ENCODE measurements around the gene SSMEM1. TPM values are rescaled to one million over a fixed set of nuclear protein-coding genes. Genes with fewer than 3 reads are reported as not detected.
"Not testable (repeated sequence)": the region's sequence is repeated elsewhere in the genome, so short reads cannot be mapped to it uniquely, and the experiment has no call there.

SSMEM1 gene
- total RNA-seq, 4 donors from 2014 or later: not detected

DNA sequence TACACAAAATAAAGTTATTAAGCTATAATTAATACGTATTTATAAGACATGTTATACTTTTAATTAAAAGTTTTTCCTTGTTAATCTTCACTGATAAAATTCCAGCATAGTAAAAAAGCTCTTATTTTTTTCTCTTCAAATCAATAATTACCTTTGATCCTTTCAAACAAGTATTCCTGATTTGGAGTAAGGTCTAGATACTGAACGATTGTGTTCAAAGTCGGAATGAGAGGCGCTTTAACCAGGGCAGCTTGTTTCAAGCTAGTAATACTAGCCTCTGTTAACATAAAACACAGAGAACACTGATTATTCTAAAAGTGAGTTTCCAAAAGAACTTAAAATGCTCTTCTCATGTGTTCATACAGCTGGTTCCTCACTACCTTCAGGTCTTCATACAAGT is 29.4 kb upstream of the SSMEM1 start:
- H3K27me3 ChIP-seq: no peaks in the 10 kb centered on the region
- no peak for TF ChIP-seq POLR2A (IDR thresholded peaks at IDR 0.05)
- TF ChIP-seq, protein P1, sequence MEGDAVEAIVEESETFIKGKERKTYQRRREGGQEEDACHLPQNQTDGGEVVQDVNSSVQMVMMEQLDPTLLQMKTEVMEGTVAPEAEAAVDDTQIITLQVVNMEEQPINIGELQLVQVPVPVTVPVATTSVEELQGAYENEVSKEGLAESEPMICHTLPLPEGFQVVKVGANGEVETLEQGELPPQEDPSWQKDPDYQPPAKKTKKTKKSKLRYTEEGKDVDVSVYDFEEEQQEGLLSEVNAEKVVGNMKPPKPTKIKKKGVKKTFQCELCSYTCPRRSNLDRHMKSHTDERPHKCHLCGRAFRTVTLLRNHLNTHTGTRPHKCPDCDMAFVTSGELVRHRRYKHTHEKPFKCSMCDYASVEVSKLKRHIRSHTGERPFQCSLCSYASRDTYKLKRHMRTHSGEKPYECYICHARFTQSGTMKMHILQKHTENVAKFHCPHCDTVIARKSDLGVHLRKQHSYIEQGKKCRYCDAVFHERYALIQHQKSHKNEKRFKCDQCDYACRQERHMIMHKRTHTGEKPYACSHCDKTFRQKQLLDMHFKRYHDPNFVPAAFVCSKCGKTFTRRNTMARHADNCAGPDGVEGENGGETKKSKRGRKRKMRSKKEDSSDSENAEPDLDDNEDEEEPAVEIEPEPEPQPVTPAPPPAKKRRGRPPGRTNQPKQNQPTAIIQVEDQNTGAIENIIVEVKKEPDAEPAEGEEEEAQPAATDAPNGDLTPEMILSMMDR (IDR thresholded peaks at IDR 0.05): no peak
- H3K4me3 ChIP-seq (replicated peaks in 1 of 3): no peak overlapping the region
- peaks cover 3 to 5% of the 10 kb centered on the region in 2 donors for H3K4me1 ChIP-seq
- intact Hi-C loops (cut with DNase I): no loop called here
- no peaks in the 10 kb centered on the region for H3K9me3 ChIP-seq
- WGBS, 2 donors: 92% methylated on average over 4 of the region's 4 CpGs
- no peak overlapping the region for H3K27ac ChIP-seq
- DNase-seq: no peak
- peaks cover under 1 to 6% of the 10 kb centered on the region in 2 donors for H3K36me3 ChIP-seq

DNA sequence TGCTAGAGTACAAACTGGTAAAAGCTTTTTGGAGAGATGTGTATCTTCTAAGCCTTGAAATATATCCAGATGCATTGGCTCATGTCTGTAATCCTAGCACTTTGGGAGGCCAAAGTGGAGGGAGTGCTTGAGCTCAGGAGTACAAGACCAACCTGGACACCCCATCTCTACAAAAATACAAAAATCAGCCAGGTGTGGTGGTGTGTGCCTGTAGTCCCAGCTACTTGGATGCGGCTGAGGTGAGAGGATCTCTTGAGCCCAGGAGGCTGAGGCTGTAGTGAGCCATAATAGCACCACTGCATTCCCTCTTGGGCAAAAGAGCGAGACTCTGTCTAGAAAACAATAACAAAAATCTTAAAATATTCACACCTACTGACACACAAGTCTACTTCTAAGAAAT is 28.0 kb upstream of the SSMEM1 start:
- TF ChIP-seq, protein P1 (IDR thresholded peaks at IDR 0.05): no peak
- no peak for TF ChIP-seq POLR2A (IDR thresholded peaks at IDR 0.05)
- intact Hi-C loops (cut with DNase I): no loop called here
- 26 to 53% methylated on average over 2 of the region's 2 CpGs for WGBS, 2 donors
- Histone ChIP-seq H3K36me3 (peaks cover 6 to 10% of the 10 kb centered on the region in 2 donors), H3K27ac (peak overlapping the region in 1 of 3 donors; percentile 61), H3K27me3 (no peaks in the 10 kb centered on the region), H3K4me3 (replicated peaks in 1 of 3) (no peak overlapping the region), H3K9me3 (no peaks in the 10 kb centered on the region), H3K4me1 (peaks cover 3 to 5% of the 10 kb centered on the region in 2 donors)
- DNase-seq: peak; percentile 83 to 84

DNA sequence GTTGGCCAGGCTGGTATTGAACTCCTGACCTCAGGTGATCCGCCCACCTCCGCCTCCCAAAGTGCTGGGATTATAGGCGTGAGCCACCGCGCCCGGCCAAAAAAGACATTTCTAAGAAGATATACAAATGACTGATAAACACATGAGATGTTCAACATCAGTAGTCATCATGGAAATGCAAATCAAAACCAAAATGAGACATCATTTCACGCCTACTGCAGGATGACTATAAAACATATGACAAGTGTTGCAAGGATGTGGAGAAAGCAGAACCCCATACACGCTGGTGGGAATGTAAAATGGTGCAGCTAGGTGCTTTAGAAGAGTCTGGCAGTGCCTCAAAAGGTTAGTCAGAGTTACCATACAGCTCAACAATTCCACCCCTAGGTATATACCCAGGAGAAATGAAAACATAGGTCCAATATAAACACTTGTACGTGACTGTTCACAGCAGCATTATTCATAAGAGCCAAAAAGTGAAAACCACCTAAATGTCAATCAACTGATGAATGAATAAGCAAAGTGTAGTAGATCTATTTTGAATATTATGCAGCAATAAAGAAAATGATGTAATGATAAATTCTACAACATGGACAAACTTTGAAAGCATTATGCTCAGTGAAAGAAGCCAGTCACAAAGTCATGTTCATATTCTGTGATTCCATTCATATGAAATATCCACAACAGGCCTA is 26.9 kb upstream of the SSMEM1 start:
- no peak for TF ChIP-seq POLR2A (IDR thresholded peaks at IDR 0.05)
- TF ChIP-seq, protein P1 (IDR thresholded peaks at IDR 0.05): no peak
- no peaks in the 10 kb centered on the region for H3K9me3 ChIP-seq
- H3K27ac ChIP-seq: no peak overlapping the region
- whole genome bisulfite sequencing, 2 donors: 95 to 96% methylated on average over 9 of the region's 9 CpGs
- intact Hi-C loops (cut with DNase I): no loop called here
- H3K36me3 ChIP-seq: peaks cover 5 to 8% of the 10 kb centered on the region in 2 donors
- no peaks in the 10 kb centered on the region for H3K27me3 ChIP-seq
- peaks cover 3 to 5% of the 10 kb centered on the region in 2 donors for H3K4me1 ChIP-seq
- no peak for DNase-seq
- no peak overlapping the region for H3K4me3 ChIP-seq (replicated peaks in 1 of 3)

DNA sequence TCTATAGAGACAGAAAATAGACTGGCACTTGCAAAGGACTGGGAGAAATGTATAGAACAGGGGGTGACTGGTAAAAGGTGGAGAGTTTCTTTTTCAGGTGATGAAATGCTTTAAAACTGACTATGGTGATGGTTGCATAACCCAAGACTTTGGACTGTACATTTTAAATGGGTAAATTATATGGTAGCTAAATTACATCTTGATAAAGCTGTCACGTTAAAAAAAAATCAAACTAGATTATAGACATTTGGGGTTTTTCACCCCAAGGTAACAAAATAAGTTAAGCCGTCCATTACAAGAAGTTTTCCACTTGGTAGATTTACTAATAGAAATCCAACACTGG is 26.4 kb upstream of the SSMEM1 start:
- peaks cover 5 to 8% of the 10 kb centered on the region in 2 donors for H3K36me3 ChIP-seq
- 96 to 97% methylated on average over 2 of the region's 2 CpGs for WGBS, 2 donors
- H3K4me3 ChIP-seq (replicated peaks in 1 of 3): no peak overlapping the region
- intact Hi-C loops (cut with DNase I): no loop called here
- no peak for TF ChIP-seq POLR2A (IDR thresholded peaks at IDR 0.05)
- TF ChIP-seq, protein P1 (IDR thresholded peaks at IDR 0.05): no peak
- no peaks in the 10 kb centered on the region for H3K9me3 ChIP-seq
- no peaks in the 10 kb centered on the region for H3K27me3 ChIP-seq
- no peak overlapping the region for H3K27ac ChIP-seq
- peaks cover 3 to 5% of the 10 kb centered on the region in 2 donors for H3K4me1 ChIP-seq
- no peak for DNase-seq

DNA sequence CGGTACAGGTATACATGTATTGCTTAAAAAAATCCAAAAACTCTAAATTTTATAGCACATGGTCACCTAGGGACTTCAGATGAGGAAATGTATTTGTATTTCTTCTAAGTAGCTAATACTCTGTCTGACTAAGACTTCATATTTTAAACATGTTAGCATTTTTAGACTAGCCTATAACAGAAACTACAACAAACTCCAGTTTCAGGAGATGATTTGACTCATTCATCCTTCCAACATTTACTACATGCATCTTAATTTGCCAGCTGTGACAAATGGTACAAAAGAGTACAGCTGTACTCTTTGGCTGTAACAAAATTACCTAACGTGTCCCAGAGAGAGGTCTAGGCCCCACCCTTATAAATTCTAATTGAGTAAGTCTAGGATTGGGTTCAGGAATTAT is 24.7 kb upstream of the SSMEM1 start:
- DNase-seq: no peak
- Histone ChIP-seq H3K36me3 (peaks cover 5 to 8% of the 10 kb centered on the region in 2 donors), H3K4me3 (replicated peaks in 1 of 3) (no peak overlapping the region), H3K27ac (no peak overlapping the region), H3K4me1 (peaks cover 3 to 5% of the 10 kb centered on the region in 2 donors), H3K9me3 (no peaks in the 10 kb centered on the region), H3K27me3 (no peaks in the 10 kb centered on the region)
- TF ChIP-seq, protein P1 (IDR thresholded peaks at IDR 0.05): no peak
- TF ChIP-seq POLR2A (IDR thresholded peaks at IDR 0.05): no peak
- WGBS, 2 donors: 95 to 99% methylated on average over 2 of the region's 2 CpGs
- intact Hi-C loops (cut with DNase I): no loop called here

DNA sequence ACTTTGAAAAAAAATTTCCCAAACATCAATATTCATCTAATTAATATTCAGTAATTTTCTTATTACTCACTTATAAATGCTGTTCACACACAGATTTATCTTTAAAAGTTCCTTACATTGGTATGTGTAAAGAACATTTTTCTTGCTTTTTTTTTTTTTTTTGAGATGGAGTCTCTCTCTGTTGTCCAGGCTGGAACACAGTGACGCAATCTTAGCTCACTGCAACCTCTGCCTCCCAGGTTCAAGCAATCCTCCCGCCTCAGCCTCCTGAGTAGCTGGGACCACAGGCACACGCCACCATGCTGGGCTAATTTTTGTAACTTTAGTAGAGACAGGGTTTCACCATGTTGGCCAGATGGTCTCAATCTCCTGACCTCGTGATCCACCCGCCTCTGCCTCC is 23.3 kb upstream of the SSMEM1 start:
- H3K36me3 ChIP-seq; DNase-seq; intact Hi-C loops (cut with DNase I); H3K9me3 ChIP-seq; H3K4me3 ChIP-seq (replicated peaks in 1 of 3); H3K27me3 ChIP-seq; H3K27ac ChIP-seq; H3K4me1 ChIP-seq: not testable (repeated sequence)
- WGBS, 2 donors: 93 to 98% methylated on average over 5 of the region's 5 CpGs

All from thyroid gland (tissue), 4 donors.